ENCODE results near the gene SLC27A4.

GRCh38 chr9:128372784-128373183 lies 32.5 kb downstream of the SLC27A4 start:
- no peak for TF ChIP-seq ZNF292 (CRISPR knock-in tag; IDR thresholded peaks at IDR 0.05; ENCODE audit: borderline replicate concordance, low read depth)
- TF ChIP-seq POLR2A (IDR thresholded peaks at IDR 0.05; ENCODE audit: insufficient read depth in 1 of 2, low read depth in 2 of 2, low read length in 2 of 2) = no peak
- no peak for TF ChIP-seq RAD21 (CRISPR knock-in tag; IDR thresholded peaks at IDR 0.05)
